ENCODE results near the gene MMEL1. TPM values are rescaled to one million over a fixed set of nuclear protein-coding genes. Genes with fewer than 3 reads are reported as not detected.
"Not testable (repeated sequence)": the region's sequence is repeated elsewhere in the genome, so short reads cannot be mapped to it uniquely, and the experiment has no call there.

MMEL1 gene
- total RNA-seq, 1 donor from 2014 or later, result 0.65 TPM

- no peak for DNase-seq (ENCODE audit: low read depth)
Observed at GRCh38 chr1:2591581-2592261, 41.1 kb downstream of the MMEL1 start.

DNA sequence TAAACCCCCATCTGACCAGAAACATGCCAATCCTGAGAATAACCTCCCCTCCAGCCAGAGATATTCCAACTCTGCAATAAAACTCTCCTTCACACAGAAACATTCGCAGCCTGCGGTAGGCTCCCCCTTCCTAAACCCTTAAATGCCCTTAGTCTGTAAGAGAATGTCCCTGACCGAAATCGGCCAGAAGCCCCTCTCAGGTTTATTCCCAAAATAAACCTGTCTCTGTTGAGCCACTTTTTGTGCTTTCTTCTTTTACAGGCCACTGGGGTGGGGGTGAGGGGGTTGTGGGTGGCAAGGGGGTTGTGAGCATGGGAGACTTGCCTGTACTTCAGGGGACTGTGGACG is 41.6 kb downstream of the MMEL1 start:
- DNase-seq (ENCODE audit: low read depth), result no peak

DNA sequence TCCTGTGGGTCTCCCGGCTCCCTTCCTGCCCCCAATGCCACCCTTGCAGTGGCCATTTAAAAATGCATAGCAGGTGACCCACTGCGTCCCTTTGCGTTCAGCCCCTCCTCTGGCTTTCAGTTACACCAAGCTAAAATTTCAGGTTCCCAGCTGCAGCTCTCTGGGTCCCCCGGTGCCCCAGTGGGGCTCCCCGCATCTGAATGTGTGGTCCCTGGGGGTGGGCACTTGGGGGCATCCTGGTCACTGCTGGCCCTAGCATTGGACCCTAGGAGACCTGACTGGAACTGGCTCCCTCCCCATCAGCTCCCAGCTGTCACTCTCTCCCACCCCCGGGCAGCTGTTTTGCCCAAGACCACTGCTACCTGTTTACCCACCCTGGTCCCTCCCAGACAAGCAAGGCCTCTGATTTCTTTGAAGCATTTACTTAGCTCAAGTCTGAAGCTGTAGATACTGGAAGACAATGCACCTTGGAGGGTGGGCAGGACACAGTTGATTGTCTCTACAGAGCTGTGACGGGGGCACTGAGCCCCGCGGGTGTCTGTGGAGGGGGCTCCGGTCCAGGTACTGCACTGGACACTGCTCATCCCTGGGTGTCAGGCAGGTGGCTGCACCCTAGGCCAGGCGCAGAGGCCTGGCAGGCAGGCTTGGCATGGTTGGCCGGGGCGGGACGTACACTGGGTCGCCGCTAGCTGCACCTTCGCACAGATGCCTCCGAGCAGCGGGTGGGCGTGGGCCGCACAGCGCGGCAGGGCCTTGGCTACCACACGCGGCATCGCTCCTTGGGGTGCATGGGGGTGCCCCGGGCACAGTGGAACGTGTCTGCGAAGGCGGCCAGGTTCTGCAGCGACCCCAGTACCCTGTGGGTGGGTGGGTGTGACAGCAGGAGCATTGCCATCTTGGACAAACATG is 42.3 kb downstream of the MMEL1 start:
- DNase-seq (ENCODE audit: low read depth), result no peak

GRCh38 chr1:2589431-2590232 is 43.2 kb downstream of the MMEL1 start:
- no peak for DNase-seq (ENCODE audit: low read depth)

GRCh38 chr1:2588661-2589430 is 44.0 kb downstream of the MMEL1 start:
- DNase-seq (ENCODE audit: low read depth), result no peak

- DNase-seq (ENCODE audit: low read depth), result no peak
Observed at GRCh38 chr1:2587860-2588571, 44.8 kb downstream of the MMEL1 start.

DNA sequence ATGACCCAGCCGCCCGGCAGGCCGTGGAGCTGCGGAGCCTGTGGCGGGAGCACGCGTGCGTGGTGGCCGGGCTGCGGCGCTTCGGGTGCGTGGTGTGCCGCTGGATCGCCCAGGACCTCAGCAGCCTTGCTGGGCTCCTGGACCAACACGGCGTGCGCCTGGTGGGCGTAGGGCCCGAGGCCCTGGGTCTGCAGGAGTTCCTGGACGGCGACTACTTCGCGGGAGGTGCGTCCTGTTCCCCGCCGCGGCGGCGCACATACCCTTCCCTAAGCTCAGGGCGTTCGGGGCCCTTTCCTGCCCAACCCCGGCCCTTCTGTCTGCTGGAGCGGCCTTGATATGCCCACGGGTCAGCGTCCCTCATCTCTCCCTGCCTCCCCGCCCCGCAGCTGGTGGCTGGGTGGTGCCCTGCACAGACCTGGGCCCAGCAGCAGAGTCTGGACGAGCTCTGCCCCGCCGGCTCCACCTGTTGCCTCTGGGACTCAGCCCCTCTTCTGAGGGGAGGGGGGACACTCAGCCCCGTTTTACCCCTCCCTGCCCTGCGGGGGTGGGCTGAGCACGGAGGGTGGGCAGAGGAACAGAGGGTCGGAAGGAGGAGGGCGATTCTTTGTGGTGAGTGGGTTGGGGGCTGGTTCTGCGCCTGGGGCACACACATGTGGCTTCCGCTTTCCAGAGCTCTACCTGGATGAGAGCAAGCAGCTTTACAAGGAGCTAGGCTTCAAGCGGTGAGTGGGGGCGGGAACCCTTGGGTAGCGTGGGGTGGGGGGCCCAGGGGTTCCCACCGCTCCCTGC is 45.6 kb downstream of the MMEL1 start:
- DNase-seq (ENCODE audit: low read depth), result no peak

DNA sequence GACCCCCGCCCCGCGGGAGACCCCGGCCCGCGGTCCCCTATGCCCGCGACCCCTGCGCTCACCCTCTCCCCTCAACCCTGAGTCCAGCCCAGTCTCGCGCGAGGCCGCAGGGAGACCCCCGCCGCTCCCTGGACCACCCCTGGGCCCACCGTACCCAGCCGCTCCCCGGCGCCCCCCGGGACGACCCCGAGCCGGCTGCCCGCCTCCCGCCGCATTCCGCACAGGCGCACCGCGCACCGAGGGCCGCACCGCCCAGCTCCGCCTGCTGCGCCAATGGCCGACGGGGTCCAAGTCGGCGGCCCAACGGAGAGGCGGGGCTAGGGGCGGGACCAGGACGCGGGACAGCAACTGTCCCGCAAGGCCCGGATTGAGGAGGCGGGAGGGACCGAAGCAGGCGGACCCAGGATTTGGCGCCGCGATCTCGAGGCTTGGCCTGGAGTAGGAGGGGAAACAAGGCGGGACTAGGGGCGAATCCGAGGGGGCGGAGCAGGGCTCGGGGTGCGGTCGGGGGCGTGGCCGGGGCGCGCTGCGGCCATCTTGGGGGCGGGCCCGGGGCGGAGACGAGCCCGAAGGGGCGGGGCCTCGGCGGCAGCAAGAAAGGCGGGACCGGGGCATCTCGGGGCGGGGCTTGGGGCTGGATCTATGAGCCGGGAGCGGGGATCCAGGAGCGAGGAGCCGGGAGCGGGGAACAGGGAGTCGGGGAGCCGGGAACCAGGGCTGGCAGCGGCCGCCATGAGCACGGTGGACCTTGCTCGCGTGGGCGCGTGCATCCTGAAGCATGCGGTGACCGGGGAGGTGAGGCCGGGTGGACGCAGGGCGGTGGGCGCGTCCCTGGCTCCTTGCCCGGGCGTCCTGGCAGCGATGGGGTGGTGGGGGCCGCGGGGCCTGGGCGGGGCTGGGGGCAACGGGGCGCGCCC is 46.4 kb downstream of the MMEL1 start, which contains the start of gene PRXL2B:
PRXL2B (plus strand) TSS at position 624 of the 917 bp plus-strand sequence; CDS start at position 733, 109 bp downstream.
- DNase-seq (ENCODE audit: low read depth), result peak; percentile 94

- no peak for DNase-seq (ENCODE audit: low read depth)
Observed at GRCh38 chr1:2585318-2586092, 47.3 kb downstream of the MMEL1 start.

- DNase-seq (ENCODE audit: low read depth), result no peak
Observed at GRCh38 chr1:2584686-2585317, 48.0 kb downstream of the MMEL1 start.

DNA sequence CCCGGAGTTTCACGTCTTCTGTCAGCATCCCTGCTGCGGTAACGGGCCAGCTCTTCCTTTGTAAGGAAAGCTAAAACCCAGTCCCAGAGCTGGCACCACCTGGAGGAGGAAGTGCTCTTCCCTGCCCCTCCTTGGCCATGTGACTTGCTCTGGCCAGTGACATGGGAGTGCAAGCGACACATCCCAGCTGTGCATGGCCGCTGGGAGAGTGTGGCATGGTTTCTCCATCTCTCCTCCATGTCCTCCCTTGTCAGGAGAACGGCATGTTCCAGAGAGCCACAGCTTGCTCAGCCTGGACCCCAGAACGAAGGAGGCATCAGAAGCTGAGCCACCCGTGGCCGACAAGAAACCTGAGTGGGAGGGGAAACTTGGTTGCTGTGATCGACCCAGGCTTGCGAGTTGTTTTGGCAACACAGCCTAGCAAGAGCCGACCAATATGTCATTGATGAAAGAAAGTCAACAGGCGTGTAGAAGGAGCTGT is 48.9 kb downstream of the MMEL1 start:
- DNase-seq (ENCODE audit: low read depth), result no peak

- no peak for DNase-seq (ENCODE audit: low read depth)
Observed at GRCh38 chr1:2583331-2583791, 49.5 kb downstream of the MMEL1 start.

GRCh38 chr1:2582391-2582790 is 50.4 kb downstream of the MMEL1 start:
- DNase-seq (ENCODE audit: low read depth), result peak; percentile 53

DNA sequence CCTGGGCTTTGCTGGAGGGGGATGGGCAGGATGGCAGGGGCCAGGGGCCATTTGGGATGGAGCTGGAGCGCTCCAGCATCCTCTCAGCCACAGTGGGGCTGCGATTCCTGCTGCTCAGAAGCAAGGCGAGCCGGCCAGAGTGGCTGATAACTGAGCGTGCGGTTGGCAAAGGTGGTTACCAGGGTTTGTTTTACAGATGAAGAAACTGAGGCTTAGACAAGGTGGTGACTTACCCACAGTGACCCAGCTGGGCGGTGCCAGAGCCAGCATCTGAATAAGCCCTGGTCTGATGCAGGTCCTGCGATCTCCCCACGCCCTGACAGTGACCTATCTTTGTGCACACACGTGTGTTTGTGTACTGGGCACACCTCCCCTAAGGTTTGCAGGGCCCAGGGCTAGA is 52.1 kb downstream of the MMEL1 start:
- DNase-seq (ENCODE audit: low read depth), result no peak

DNA sequence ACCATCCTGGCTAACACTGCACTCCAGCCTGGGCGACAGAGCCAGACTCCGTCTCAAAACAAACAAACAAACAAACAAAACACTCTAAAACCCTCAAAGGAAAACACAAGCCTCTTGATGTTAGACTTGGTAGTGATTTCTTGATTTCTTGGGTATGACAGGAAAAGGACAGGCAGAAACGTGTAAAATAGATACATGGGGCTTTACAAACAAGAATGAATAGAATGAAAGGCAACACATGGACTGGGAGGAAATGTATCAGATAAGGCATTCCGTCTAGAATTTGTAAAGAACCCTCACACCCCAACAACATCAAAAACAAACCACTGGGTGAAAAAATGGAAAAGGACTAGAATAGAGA is 54.1 kb downstream of the MMEL1 start:
- DNase-seq (ENCODE audit: low read depth), result no peak

- DNase-seq (ENCODE audit: low read depth), result not testable (repeated sequence)
Observed at GRCh38 chr1:2577565-2578075, 55.2 kb downstream of the MMEL1 start.
